NCI-H2196 (cell line): Measurements from ENCODE around the gene DENND5B.

Experiments
- DNase-seq: peaks from one replicate; lab custom pipeline; 2025; ENCODE audit not compliant: unreplicated experiment; lab: John Stamatoyannopoulos, UW

Gene DENND5B

DNA sequence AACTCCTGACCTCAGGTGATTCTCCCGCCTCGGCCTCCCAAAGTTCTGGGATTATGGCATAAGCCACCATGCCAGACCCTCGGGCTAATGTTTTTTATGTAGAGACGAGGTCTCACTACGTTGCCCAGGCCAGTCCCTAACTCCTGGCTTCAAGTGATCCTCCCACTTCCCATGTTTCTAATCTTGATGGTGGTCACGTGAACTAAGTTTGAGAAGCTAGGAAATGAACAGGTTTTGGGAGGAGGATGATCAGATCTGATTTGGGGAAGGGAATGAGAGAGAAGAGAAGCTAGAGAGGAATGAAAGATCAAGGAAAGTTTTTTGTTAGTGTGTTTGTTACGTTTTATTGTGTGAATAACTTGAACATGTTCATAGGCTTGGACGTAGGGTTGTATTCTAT lies 247.8 kb downstream of the DENND5B start:
- DNase-seq: no peak

- DNase-seq: no peak
Observed at GRCh38 chr12:31342286-31342685, 248.7 kb downstream of the DENND5B start.

DNA sequence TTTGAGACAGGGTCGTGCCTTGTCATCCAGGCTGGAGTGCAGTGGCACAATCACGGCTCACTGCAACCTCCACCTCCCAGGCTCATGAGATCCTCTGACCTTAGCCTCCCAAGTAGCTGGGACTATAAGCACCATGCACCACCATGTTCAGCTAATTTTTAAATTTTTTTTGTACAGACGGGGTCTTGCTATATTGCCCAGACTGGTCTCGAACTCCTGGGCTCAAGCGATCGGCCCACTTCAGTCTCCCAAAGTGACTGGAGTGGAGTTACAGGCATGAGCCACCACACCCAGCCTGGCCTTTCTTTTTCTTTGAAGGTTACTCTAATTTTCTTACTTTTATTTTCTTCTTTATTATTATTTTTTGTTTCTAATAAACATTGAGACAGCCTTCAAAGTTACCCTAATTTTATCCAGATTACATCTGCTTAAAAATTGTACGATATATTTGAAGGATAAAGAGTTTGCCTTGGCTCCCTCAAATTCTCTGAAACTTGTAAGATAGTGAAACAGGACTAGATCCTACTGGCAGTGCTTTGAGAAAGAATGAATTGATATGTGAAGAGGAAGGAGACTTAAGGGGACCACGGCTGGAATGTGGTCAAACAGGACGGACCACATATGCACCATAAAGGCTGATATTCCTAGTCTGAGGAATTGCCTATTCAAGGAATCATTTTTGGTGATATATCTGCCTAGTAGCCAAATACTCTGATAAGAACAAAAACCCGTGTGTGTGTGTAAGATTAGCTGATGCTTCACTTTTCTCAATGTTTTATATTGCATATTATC lies 250.9 kb downstream of the DENND5B start:
- no peak for DNase-seq

GRCh38 chr12:31337952-31338351 lies 253.0 kb downstream of the DENND5B start:
- DNase-seq: no peak
